PC-9 (cell line): ENCODE measurements around the gene KIAA2012. TPM values are rescaled to one million over a fixed set of nuclear protein-coding genes. Genes with fewer than 3 reads are reported as not detected.

Source experiments
- BruUV-seq: library from RNA; stranded (reverse); fragments of 400-500 nt; replicated peaks from 2 replicates; lab custom pipeline; 2021; lab: Mats Ljungman, UMichigan
- CTCF ChIA-PET: fragments of 300-600 bp; sonication (Branson Sonifier 250); formaldehyde crosslinking; loops from one replicate; lab custom pipeline; 2022; ENCODE audit warnings: antibody characterized with exemption; lab: Charles Lee
- POLR2A ChIA-PET: fragments of 300-600 bp; sonication (Branson Sonifier 250); formaldehyde crosslinking; loops from one replicate; lab custom pipeline; 2022; ENCODE audit warnings: antibody characterized with exemption; ENCODE audit not compliant: unreplicated experiment; lab: Charles Lee
- DNase-seq, 2 experiments: peaks; one replicate each; pipeline versions ENCODE4 v3.0.0 to v3.0.0-alpha.2; 2015 to 2022; ENCODE audit warnings: mixed read lengths in 1 of 2
- H2AFZ ChIP-seq: fragments of 200-600 bp; sonication (generic); 2 replicates; pipeline ENCODE4 v1.8.1; 2017; ENCODE audit warnings: antibody characterized with exemption
- H3F3A ChIP-seq: fragments of 200-600 bp; sonication (generic); 2 replicates; pipeline ENCODE4 v1.8.1; 2017; ENCODE audit warnings: antibody characterized with exemption, mild to moderate bottlenecking, low read depth; ENCODE audit not compliant: insufficient read depth
- H3K27ac ChIP-seq: fragments of 200-600 bp; sonication (generic); 2 replicates; pipeline ENCODE4 v1.6.1; 2016; ENCODE audit warnings: mixed run types
- H3K27me3 ChIP-seq: fragments of 200-600 bp; sonication (generic); 2 replicates; pipeline ENCODE4 v1.6.1; 2016; ENCODE audit warnings: low read depth, mixed run types; ENCODE audit not compliant: insufficient read depth
- H3K36me3 ChIP-seq: fragments of 200-600 bp; sonication (generic); 2 replicates; pipeline ENCODE4 v1.6.1; 2016; ENCODE audit warnings: low read depth, mixed run types
- H3K4me1 ChIP-seq: fragments of 200-600 bp; sonication (generic); replicated peaks from 2 replicates; pipeline ENCODE4 v1.6.1; 2016; ENCODE audit warnings: mixed run types; ENCODE audit not compliant: insufficient read depth
- H3K4me2 ChIP-seq: fragments of 200-600 bp; sonication (generic); 2 replicates; pipeline ENCODE4 v1.6.1; 2017; ENCODE audit warnings: mixed run types
- H3K4me3 ChIP-seq: fragments of 200-600 bp; sonication (generic); 2 replicates; pipeline ENCODE4 v1.6.1; 2016; ENCODE audit warnings: mixed run types
- H3K79me2 ChIP-seq: fragments of 200-600 bp; sonication (generic); 2 replicates; pipeline ENCODE4 v1.6.1; 2017; ENCODE audit warnings: low read depth, mixed run types
- H3K9me2 ChIP-seq: fragments of 200-600 bp; sonication (generic); 2 replicates; pipeline ENCODE4 v1.8.1; 2017; ENCODE audit warnings: mild to moderate bottlenecking; ENCODE audit not compliant: insufficient read depth
- H3K9me3 ChIP-seq: fragments of 200-600 bp; sonication (generic); 2 replicates; pipeline ENCODE4 v1.8.1; 2016; ENCODE audit warnings: low read depth; ENCODE audit not compliant: insufficient read depth
- H4K20me1 ChIP-seq: fragments of 200-600 bp; sonication (generic); 2 replicates; pipeline ENCODE4 v1.8.1; 2017; ENCODE audit not compliant: insufficient read depth
- EZH2 ChIP-seq: fragments of 200-600 bp; sonication (generic); IDR thresholded peaks from 2 replicates; pipeline ENCODE4 v1.8.0; 2017; ENCODE audit warnings: antibody characterized with exemption, low read depth
- intact Hi-C: fragments of 100-400 bp; cut with micrococcal nuclease; formaldehyde crosslinking; loops from one replicate; pipeline ENCODE4 v1.10.0; 2022; ENCODE audit not compliant: unreplicated experiment
- total RNA-seq: library from RNA; stranded (reverse); gene quantifications from 2 replicates; pipeline ENCODE4 v1.2.3, GENCODE V29; 2021
- TF ChIP-seq, protein P1 (sequence below): fragments of 200-600 bp; sonication (generic); conservative IDR thresholded peaks from 2 replicates; pipeline ENCODE4 v1.6.1; 2017; ENCODE audit warnings: mixed run types, antibody characterized with exemption, mild to moderate bottlenecking, moderate library complexity

The KIAA2012 gene
- total RNA-seq, 1 experiment from 2014 or later: not detected

DNA sequence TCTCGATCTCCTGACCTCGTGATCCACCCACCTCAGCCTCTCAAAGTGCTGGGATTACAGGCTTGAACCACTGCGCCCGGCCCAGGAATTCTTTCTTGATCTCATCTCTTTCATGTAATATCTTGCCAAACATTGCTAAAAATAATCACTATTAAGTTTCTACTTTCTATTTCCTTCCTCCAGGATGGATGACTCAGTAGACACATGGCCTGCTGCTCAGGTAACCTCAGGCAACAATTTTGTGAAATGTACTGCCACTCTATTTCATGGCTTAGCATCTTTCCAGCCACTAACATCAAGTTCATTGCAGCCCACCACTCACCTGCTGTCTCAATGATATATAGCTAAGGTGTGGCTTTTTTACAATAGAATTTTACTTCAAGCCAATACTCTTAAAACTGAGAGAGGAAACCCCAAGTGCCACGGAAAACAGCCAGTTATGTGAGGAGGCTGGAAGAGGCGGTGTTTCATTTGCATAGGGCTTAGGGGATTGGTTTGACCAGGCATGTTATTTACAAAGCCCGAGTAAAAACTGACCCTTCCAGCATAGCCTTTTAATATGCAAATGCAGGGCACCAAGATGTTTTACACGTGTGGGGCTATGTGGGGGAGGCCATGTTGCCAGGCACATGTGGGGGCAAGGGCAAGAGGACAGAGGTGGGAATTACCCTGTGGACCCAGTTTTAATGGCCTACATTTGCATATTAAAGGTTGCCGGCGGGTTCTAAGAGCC, 176.6 kb downstream of the KIAA2012 start:
- intact Hi-C loops: loop anchor here (1.0 to 2.0 kb wide), 2 partner anchors 11 to 15 kb away; partner anchors contain the start of genes NOP58 and SUMO1
- peaks cover 23% of the 10 kb centered on the region for H3F3A ChIP-seq
- 0 out of 2 replicates have a peak, but pooled peaks cover 19% of the 10 kb centered on the region for H3K4me1 ChIP-seq
- peak overlapping the region; percentile 69 for H2AFZ ChIP-seq
- ChIA-PET CTCF (interaction anchor here (0.7 kb wide), 2 partner anchors 69 to 453 kb away, joined by 4 to 12 read pairs; no protein-coding TSS in a partner anchor), POLR2A (interaction anchor here (0.7 kb wide), 1 partner anchor 1361 kb away, joined by 4 read pairs; no protein-coding TSS in a partner anchor)
- H3K36me3 ChIP-seq: no peaks in the 10 kb centered on the region
- H3K9me2 ChIP-seq: no peaks in the 10 kb centered on the region
- H3K4me2 ChIP-seq: peak overlapping the region; percentile 71
- peak; percentile 56 to 81 for DNase-seq
- H3K4me3 ChIP-seq: peak overlapping the region; percentile 40; the same call in 1 of the 2 replicates
- H3K9me3 ChIP-seq: no peaks in the 10 kb centered on the region; the same call in 1 of the 2 replicates
- H4K20me1 ChIP-seq: no peaks in the 10 kb centered on the region
- peak overlapping the region; percentile 85 for H3K27ac ChIP-seq
- TSS peak; percentile 91 for BruUV-seq
- no peaks in the 10 kb centered on the region for H3K27me3 ChIP-seq
- H3K79me2 ChIP-seq: no peaks in the 10 kb centered on the region
- TF ChIP-seq, protein P1, sequence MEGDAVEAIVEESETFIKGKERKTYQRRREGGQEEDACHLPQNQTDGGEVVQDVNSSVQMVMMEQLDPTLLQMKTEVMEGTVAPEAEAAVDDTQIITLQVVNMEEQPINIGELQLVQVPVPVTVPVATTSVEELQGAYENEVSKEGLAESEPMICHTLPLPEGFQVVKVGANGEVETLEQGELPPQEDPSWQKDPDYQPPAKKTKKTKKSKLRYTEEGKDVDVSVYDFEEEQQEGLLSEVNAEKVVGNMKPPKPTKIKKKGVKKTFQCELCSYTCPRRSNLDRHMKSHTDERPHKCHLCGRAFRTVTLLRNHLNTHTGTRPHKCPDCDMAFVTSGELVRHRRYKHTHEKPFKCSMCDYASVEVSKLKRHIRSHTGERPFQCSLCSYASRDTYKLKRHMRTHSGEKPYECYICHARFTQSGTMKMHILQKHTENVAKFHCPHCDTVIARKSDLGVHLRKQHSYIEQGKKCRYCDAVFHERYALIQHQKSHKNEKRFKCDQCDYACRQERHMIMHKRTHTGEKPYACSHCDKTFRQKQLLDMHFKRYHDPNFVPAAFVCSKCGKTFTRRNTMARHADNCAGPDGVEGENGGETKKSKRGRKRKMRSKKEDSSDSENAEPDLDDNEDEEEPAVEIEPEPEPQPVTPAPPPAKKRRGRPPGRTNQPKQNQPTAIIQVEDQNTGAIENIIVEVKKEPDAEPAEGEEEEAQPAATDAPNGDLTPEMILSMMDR: no peak
- no peak for TF ChIP-seq EZH2

DNA sequence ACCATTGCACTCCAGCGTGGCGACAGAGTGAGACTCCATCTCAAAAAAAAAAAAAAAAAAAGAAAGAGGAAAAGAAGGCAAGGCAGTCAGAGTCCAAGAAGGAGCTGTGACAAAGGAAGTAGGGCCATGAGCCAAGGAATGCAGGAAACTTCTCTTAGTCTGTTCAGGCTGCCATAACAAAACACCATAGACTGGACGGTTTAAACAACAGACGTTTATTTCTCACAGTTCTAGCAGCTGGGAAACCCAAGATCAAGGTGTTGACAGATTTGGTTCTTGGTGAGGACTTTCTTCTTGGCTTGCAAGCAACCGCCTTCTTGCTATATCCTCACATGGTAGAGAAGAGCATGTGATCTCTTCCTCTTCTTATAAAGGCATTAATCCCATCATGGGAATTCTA, 178.4 kb downstream of the KIAA2012 start:
- no TSS peak for BruUV-seq
- ChIA-PET CTCF (no interaction called here), POLR2A (no interaction called here)
- Histone ChIP-seq H3K4me2 (no peak overlapping the region), H3K79me2 (no peaks in the 10 kb centered on the region), H3K27ac (no peak overlapping the region), H3K9me2 (no peaks in the 10 kb centered on the region), H3K9me3 (no peaks in the 10 kb centered on the region; the same call in 1 of the 2 replicates), H3K27me3 (no peaks in the 10 kb centered on the region), H3K4me1 (0 out of 2 replicates have a peak, but pooled peaks cover 19% of the 10 kb centered on the region), H4K20me1 (no peaks in the 10 kb centered on the region), H2AFZ (no peak overlapping the region), H3F3A (peaks cover 23% of the 10 kb centered on the region), H3K4me3 (no peak overlapping the region), H3K36me3 (no peaks in the 10 kb centered on the region)
- no peak for DNase-seq
- intact Hi-C loops: no loop called here
- TF ChIP-seq, protein P1: no peak
- no peak for TF ChIP-seq EZH2

Other genes with a start within 250 kb of the KIAA2012 start
- 26.8 and 30.9 TPM in 2 replicates for gene FZD7, start 39.4 kb upstream of the KIAA2012 start, total RNA-seq
- 66.3 and 100 TPM in 2 replicates for gene SUMO1, start 165.3 kb downstream of the KIAA2012 start, total RNA-seq
- gene NOP58, start 192.5 kb downstream of the KIAA2012 start, total RNA-seq: 38.2 and 48.5 TPM in 2 replicates